Endometrial microvascular endothelial cells (primary cell): ENCODE measurements around the gene ZNF521. TPM values are rescaled to one million over a fixed set of nuclear protein-coding genes. Genes with fewer than 3 reads are reported as not detected.
"Not testable (repeated sequence)": the region's sequence is repeated elsewhere in the genome, so short reads cannot be mapped to it uniquely, and the experiment has no call there.

Experiments
- in situ Hi-C: cut with HindIII; loops from 2 replicates; pipeline ENCODE4 v1.10.0; 2017; ENCODE audit warnings: low sequenced_read_pairs, low pct_unique_long_range_greater_than_20kb; ENCODE audit errors: inconsistent ontology term
- total RNA-seq: library from RNA; depleted of rRNA; stranded (reverse); fragments of >200 nt; gene quantifications from one replicate; pipeline ENCODE4 v1.2.3, GENCODE V29; 2015; ENCODE audit errors: inconsistent ontology term

Gene ZNF521
- total RNA-seq, 1 donor from 2014 or later: 43.0 TPM

DNA sequence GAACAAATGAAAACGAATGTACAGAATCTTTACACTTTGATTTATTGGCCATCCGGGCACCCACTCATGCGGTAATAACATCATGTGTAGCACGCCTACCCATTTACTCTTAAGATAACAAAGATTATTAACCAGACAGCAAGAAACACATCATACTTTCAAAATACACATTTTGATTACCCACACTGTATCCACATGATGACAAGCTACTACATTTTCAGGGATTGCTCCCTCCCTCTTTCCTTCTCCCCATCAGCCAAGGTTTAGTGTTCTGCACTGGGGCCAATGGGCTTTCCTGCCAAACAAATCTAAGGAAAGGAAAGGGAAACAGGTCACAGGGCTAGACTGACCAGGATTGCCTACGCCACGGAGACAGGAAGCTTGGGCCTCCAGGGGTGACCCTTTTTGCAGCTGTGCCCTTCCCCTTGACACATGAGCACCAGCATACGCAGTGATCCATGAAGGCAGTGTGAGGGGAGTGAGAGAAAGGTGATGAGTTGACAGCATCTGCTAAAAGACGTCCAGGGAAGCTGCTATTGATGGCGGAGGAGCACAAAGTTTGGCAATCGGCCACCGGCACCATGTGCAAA lies 76.5 kb downstream of the ZNF521 start:
- in situ Hi-C loops: no loop called here

DNA sequence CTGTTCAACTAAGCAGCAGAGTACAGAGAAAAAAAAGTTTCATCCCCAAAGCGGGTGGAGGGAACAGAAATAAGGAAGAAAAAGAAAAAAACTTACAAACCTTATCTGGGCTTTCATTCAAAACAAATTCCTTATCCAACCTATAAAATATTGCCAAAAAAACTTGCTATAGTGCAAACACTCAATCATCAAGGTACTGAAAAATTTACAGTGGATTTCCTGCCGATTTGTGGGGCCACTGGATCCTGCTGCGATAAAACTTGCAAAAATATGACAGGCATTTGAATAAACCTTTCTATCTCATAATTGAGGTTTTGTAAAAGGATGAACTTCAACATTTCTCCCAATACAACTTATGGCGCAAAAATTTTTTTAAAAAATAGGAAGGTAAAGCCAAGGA lies 77.0 kb downstream of the ZNF521 start:
- in situ Hi-C loops: no loop called here

DNA sequence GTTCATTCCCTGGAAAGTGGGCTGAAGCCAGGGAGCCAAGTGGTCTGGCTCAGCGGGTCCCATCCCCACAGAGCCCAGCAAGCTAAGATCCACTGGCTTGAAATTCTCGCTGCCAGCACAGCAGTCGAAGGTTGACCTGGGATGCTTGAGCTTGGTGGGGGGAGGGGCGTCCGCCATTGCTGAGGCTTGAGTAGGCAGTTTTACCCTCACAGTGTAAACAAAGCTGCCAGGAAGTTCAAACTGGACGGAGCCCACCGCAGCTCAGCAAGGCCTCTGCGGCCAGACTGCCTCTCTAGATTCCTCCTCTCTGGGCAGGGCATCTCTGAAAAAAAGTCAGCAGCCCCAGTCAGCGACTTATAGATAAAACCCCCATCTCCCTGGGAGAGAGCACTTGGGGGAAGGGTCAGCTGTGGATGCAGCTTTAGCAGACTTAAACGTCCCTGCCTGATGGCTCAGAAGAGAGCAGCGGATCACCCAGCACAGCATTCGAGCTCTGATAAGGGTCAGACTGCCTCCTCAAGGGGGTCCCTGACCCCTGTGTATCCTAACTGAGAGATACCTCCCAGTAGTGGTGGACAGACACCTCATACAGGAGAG lies 84.9 kb downstream of the ZNF521 start:
- in situ Hi-C loops: not testable (repeated sequence)

DNA sequence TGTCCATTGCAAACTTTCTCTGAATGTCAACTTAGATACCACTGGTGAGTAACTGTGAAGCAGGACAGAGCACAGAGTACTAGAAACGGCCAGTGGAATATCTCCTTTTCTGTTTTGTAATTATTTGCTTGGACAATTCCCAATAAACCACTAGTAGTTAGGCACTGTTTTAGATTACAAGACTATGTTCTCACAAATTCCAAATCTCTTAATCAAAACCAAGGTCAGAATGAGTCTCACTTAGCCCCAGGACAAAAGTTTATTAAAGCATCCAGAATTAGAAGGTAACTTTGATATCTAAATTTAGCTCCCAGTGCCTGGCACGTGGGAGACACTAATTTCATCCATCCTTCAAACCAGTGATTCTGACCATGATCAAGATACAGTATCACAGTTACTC lies 89.0 kb downstream of the ZNF521 start:
- in situ Hi-C loops: no loop called here

DNA sequence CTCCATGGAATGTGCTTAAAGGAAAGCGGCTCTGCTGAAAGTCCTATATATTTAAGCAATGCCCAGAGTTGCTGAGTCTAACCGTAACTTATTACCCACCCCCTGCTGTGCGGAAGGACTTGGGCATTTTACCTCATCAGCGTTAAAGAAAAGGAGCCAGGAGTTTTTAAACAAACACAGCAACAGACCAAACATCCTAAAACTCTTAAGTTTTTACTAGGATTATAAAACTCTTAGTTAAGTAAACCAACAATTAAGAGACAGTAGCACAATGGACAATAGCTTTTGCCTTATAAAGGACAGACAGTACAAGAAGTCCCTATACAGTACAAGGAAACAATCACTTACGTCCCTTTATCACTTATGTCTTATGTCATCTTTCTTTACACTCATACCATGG lies 90.2 kb downstream of the ZNF521 start:
- in situ Hi-C loops: no loop called here

DNA sequence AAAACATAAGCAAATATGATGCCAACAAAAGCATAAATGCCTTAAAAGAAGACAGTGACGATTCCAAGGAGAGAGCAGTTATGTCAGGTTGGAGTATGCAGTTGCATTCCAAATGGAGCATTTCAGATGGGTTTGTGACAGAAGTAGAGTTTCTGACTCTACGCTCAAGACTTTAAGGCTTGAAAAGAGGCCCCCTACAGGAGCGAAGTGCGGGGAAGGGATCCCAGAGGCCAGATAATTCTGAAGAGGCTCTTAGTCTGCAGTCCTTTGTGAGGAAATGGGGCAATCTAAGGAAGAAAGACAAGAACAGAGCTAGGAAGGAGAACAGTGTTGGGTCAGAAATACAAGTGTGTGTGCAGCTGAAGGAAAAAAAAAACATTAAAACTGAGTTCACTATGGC lies 95.5 kb downstream of the ZNF521 start:
- in situ Hi-C loops: no loop called here

DNA sequence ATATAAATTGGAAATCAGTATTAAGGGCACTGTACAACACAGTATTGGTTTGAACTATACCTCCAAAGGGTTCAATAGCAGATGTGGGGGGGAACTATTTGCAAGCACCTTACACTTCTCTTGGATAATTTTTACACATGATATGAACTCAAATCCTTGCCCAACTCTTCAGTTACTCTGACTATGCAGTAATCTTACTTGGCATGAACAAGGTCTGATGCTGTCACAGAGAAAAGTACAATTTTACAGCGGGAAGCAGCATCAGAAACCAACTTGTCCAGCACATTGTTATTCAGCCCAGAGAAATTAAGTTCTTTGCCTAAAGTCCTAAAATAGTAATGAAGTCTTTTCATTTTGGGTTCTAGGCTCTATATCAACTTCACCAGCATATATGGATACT lies 98.2 kb downstream of the ZNF521 start:
- in situ Hi-C loops: no loop called here

DNA sequence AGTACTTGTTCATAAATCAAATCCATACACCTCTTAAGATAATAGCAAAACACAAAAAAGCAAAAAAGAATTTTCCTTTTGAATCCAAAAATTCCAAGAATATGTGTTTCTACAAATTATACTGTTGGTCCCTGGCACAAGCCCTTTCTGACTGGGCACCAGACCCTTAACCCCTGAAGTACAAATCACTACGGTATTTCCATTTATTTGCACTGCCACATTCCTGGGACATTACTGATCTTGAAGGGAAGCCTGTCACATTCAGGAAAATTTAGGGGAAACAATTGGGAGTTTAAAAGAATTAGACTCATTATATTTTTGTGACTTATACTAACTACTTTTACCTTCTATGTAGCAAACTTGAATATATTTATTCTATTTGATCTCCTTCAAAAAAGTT lies 98.8 kb downstream of the ZNF521 start:
- in situ Hi-C loops: no loop called here

DNA sequence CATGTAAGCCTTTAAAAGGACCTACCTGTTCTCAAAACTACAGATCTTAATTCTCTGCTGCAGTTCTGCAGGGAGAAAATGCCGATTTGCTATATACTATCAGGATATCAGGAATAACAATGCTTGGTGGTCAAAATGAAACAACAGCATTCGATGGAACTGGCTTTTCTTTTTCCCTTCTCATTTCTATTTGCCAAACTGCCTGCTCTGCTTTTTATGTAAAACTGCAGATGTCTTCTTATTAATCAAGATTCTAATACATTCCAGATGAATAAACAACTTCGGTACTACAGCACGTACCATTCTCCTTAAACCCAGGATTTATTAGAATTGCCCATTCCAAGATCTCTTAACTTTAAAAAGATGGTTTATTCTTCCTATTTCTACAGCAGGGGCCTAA lies 100.9 kb downstream of the ZNF521 start:
- in situ Hi-C loops: no loop called here

DNA sequence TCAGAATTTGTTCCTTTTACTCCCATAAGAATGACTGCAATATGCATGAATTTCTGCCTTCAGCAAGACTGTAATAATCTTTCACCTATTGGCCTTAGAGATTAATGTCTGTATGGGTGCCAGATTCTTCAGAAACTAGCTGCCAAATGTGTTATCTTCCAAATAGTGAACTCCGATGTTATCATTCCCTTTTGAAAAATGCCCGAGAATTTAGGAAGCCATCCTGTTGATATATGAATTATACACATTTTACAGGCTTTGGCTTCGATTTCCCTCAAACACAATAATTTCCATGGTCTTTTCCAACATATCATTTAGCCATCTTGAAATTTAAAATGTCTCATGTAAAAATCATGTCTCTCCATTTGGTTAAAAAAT lies 101.5 kb downstream of the ZNF521 start:
- in situ Hi-C loops: no loop called here

DNA sequence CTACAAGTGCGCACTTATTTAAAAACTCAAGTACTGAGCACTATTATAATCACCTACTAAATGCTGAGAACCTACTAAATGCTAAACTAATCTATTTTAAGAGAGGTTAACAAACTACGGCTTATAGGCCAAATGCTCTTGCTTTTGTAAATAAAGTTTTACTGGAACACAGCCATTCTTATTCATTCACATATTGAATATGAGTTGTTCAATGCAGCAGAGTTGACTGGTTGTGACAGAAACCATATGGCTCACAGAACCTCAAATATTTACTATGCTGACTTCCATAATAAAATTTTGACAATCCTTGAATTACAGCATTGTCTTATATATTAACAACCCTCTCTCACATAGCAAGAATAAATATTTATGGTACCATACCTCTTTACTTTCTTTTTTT lies 103.2 kb downstream of the ZNF521 start:
- in situ Hi-C loops: loop anchor here (25.0 kb wide), 2 partner anchors 114 to 361 kb away; partner anchors contain the start of gene ZNF521

DNA sequence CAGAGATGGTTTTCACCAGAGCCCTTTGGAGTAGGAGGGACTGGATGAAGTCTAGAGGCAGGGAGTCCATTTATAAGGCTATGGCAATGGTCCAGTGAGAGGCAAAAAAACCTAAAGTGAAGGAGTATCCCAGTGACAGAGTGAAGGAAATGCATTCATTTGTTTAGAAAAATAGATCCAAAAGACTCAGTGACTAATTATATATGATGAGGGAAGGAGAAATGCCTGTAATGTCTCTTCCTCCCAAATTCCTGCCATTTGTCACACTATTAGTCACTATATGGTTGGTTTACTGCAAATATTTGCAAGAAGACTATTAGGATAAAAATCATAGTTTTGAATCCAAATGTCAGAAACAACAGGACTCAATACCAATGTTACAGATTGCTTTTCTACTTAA lies 104.2 kb downstream of the ZNF521 start:
- in situ Hi-C loops: loop anchor here (25.0 kb wide), 2 partner anchors 115 to 360 kb away; partner anchors contain the start of gene ZNF521

DNA sequence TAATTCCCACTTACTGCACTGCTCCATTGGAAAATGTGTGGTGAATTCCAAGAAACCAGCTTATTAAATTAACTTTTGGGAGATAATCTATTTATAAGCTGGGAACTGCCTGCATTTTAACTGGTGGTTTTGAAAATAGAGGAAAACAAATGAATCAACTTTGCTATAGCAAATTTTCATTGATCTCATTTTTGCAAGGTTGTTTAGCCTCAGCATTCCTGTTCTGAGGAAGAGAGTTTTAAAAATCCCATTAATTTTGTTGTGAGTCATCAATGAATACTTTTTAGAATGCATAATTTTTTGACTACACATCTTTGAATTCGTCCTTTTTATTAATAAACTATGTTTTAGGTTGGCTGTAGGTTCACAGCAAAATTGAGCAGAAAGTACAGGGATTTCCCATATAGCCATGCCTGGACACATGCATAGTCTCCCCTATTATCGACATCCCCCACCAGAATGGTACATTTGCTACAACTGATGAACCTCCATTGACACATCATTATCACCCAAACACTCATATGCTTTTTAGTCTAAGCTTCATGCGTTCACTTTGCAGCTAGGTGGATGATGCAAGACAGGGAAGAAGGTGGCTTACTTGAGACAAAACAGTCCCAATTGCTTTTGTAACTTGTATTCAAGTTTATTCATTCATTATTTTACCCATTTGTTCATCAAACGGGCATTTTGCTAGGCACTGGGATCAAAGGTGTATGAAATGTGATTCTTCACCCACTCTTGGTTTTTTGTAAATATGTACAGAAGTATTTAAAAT lies 106.9 kb downstream of the ZNF521 start:
- in situ Hi-C loops: loop anchor here (25.0 kb wide), 2 partner anchors 117 to 358 kb away; partner anchors contain the start of gene ZNF521

DNA sequence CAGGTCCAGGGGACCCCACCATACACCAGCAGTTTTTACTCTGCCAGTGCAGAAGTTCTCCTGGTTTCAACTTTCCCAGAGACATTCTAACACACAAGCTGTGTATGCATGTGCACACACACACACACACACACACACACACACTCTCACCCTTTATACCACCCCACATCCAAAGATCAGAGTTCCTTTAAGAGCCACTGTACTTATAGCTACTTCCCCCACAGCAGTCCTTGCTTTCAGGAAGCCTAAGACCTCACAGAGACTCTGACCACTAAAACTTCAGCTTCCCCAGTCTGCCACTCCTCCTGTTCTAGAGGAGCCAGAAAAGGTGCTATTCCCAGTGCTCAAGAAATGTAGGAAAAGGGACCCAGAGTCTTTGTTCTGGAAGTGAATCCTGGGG lies 107.8 kb downstream of the ZNF521 start:
- in situ Hi-C loops: loop anchor here (25.0 kb wide), 2 partner anchors 118 to 357 kb away; partner anchors contain the start of gene ZNF521

DNA sequence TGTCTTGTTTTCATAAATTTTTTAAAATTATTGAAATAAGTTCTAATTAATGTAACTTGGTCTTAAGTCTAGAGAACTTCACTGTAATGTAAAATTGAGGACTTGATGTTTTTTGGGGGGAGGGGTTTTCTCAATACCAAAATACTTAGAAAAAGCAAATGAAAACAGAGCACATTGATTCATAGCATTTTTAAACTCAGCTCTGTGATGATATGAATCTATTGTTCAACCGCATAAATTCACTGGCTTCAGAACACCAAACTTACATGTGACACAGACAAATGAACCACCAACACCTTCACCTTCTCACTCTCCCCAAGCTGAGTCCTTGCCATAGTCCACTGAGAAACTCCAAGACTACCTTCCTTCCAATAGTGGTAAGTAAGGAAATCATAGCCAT lies 108.2 kb downstream of the ZNF521 start:
- in situ Hi-C loops: loop anchor here (25.0 kb wide), 2 partner anchors 119 to 356 kb away; partner anchors contain the start of gene ZNF521

DNA sequence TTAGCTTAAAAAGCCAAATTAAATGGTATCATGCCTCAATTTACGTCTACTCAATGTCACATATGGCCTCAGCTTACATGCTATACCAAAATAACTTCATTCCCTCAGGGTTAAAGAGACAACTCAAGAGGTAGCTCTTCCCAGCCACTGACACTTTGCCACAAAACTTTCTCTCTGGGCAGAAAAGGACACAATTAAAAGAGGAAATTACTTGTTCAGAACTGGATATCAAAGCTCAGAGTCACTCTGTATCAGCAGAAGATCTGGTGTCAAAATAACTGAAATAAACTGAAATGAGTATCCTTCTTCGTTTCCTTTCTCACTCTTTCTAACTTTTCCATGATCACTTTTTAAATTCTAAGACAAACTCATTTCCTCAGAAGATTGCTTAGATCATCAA lies 108.7 kb downstream of the ZNF521 start:
- in situ Hi-C loops: loop anchor here (25.0 kb wide), 2 partner anchors 119 to 356 kb away; partner anchors contain the start of gene ZNF521

DNA sequence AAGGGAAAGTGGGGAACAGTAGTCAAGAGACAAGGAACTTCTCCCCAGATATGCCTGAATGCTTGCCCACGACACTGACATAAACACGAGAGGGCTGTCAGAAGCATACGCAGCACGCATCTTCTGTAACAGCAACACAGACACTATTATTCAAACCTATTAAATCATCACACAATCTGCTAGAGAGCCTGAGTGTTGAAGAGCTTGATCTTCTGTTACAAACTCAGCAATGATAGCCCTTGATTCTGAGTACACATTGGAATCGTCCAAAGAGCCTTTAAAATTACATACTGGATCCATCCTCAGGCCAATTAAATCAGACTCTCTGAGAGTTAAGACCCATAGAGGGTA lies 111.6 kb downstream of the ZNF521 start:
- in situ Hi-C loops: loop anchor here (25.0 kb wide), 2 partner anchors 122 to 353 kb away; partner anchors contain the start of gene ZNF521

DNA sequence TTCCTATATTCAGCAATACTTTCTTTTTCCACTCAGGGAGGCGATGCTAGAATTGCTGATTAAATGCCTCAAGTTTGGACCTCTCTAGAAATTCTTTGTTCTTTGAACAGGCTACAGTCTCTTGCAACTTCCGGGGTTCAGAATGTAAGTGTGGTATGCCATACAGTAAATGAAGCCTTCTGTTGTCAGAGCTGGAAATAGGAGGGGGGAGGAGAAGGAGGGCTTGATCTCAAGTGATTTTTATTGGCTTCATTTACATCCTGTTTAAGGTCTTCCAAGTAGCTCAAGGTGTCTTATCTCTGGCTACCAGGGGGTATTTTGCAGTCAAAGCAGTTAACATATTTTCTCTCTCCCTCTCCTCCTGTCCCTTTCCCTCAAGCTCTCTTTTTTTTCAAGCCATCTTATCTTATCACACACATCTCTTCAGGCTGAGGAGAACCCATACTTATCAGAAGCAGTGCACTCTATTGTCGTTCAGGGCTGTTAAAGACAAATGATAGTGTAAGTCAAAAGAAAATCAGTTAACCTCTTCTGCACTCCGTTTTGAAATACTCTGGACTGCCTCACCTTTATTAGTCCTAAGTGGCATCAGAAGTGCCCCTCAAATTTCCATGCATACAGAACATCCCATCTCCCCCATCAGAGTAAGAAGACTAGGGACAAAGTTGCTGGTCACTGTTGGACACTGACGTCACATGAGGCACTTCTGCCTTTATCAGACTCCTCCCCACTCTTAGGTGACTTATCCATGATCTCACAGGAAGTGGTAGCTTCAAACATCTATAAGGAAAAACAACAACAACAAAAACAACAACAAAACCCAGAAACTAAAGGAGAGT lies 112.2 kb downstream of the ZNF521 start:
- in situ Hi-C loops: loop anchor here (10.0 to 25.0 kb wide), 3 partner anchors 65 to 352 kb away; partner anchors contain the start of gene ZNF521

DNA sequence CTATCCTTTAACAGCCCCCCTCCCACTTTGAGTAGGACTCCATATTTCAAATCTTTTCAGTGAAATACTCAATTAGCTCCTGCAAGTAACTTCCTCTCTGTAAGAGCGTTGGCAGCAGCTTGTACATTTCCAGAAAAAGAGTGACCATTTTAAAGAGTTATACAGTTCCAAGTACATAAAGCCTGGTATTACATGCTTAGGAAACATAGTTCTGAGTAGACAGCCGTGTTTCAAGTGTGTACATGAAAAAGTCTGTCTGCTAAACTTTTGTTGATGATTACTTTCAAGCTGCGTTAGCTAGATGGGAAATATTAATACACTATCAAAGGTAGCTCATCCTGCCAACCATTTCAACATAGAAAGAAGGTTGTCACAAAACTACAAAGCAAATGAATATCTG lies 112.8 kb downstream of the ZNF521 start:
- in situ Hi-C loops: loop anchor here (10.0 to 25.0 kb wide), 3 partner anchors 64 to 352 kb away; partner anchors contain the start of gene ZNF521
